ENCODE measurements around the gene DCN.

DCN gene

GRCh38 chr12:91183551-91183950 is 934 bp upstream of the DCN start:
- no peak for DNase-seq

DNA sequence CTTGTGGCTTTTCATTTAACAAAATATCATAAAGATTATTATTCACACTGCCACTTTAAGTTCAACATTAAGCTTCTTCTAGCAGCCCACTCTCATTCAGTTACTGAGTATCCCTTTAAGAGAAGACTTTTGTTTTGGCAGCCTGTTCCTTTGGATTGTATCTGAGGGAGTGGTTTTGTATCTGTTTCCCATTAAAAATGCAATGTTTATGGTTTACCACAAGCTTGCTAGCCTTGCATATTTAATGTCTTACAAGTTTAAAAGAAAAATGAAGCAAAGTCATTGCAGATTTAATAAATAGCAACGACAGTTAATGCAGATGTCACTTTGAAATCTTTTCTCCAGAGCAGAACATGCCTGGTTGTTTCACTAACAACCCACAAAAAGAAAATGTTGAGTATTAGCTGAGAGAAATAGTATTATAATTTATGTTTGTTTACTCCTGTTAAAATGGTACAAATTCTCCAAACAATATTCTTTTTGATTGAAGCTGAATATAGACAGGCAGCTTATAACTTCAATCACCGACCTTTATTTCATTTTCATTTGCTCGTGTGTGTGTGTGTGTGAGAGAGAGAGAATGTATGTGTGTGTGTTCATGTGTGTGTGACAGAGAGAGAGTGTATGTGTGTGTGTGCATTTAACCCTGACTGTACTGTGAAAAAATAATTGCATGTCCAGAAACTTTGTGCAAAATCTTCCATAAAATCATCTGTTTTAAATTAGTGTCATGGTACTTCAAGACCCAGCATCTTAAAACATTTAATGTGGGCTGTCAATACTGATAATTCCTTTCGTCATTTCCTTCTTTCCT is 1.8 kb downstream of the DCN start:
- DNase-seq: no peak

- no peak for DNase-seq
Measured at GRCh38 chr12:91179966-91180561, 2.6 kb downstream of the DCN start.

DNA sequence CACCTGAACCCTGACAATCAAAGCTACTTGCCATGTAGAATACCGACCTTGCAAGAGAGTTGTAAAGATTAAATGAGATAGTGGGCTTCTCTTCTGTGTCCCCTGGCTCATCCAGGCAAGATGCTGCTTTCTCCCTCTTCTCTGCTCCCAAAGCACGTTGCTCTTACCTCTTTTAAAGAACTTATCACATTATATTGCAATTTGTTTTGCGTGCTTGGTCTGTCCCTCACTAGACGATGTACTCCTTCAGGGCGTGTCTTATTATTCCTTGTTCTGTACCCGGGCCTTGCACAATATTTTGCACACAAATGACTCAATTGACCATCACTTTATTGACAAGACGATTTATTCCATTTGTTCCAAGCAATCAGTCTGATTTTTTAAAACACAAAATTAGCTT is 3.3 kb downstream of the DCN start:
- no peak for DNase-seq

GRCh38 chr12:91178781-91179180 is 3.8 kb downstream of the DCN start:
- DNase-seq: no peak

DNA sequence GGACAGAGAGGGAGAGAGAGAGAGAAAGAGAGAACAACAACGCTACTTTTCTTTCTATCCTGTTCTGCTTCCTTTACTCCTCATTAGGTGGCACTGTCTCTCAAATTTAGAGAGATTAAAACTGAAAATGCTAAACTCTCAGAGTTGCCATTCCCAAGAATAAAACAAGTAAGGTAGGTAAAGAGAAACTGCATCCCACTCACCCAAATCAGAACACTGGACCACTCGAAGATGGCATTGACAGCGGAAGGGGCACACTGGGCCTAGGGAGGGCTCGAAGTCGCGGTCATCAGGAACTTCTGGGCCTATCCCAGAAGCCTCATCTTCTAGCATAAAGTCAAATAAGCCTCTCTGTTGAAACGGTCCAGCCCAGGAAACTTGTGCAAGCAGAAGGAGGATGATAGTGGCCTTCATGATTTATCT is 4.5 kb downstream of the DCN start:
- DNase-seq: no peak

GRCh38 chr12:91177381-91177780 is 5.2 kb downstream of the DCN start:
- no peak for DNase-seq

- no peak for DNase-seq
Measured at GRCh38 chr12:91176915-91177314, 5.7 kb downstream of the DCN start.

GRCh38 chr12:91176358-91176757 is 6.3 kb downstream of the DCN start:
- DNase-seq: no peak

GRCh38 chr12:91173124-91173523 is 9.5 kb downstream of the DCN start:
- no peak for DNase-seq

GRCh38 chr12:91172096-91172495 is 10.5 kb downstream of the DCN start:
- DNase-seq: no peak

GRCh38 chr12:91171476-91171875 is 11.1 kb downstream of the DCN start:
- no peak for DNase-seq

DNA sequence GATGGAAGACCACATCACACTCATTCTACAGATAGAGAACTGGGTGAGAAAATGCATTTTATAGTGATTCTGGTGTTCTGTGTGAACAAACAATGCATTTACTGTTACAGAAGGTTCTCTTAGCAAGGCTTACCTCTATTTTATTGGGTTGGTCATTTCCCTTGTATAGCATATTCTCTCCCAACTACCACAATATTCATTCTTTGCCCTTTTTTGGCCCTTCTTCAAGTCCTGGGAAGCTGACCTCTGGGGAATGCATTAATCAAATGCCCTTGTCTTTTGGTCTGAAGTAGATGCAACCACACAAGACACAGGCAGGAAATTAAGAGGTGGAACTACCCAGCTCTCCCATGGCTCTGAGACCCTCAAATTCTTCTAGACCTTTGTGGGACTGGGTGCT is 19.5 kb downstream of the DCN start:
- DNase-seq: no peak

DNA sequence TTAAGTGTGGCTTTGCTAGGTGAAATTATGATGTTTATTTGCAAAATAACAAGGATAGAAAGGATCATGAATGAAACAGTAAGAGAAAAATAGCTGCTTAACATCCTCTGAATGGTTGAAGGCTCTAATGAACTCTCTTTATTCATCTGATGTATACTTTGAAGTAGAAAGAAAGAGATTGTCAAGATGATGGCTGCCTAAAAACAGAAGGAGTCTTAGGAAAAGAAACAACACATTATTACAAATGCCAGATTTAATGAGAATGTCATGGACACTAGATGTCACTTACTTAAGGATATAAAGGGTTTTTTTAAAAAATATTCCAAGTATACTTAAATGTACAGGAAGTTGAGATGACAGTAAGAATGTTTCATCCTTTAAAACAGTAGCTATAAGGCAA is 21.6 kb downstream of the DCN start:
- DNase-seq: no peak

DNA sequence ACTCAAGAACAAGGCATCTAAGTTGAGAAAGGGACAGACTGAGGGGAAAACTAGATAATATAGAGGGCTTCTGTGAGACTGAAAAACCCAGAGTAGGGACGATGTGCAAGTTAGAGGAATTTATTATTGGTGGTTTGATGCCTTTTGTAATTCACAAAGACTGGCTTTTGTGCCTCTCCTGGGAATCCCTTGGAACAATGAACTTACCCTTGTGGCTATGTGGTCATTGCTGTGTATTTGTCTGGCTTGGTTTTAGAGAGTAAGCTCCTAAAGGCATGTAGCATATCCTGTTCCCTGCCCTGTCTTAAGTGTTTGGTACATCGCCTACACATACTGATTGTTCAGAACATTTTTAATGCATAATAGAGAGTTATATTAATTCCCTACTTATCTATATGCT is 26.6 kb downstream of the DCN start:
- no peak for DNase-seq

- DNase-seq: no peak
Measured at GRCh38 chr12:91154131-91154530, 28.5 kb downstream of the DCN start.

DNA sequence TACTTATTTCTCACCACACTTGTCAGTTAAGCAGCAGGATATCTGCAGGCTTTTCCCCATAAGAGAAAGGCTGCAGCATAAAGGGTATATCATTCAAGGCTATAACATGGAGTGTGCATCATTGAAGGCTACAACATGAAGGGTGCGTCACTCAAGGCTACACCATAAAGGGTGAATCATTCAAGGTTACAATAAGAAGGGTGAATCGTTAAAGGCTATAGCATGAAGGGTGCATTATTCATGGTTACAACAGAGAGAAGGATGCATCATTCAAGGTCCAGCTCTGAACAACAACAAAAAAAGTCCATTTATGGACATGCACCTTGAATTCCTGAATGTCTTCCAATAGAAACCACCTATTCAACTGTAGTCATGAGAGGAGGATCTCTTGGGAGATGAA is 38.6 kb downstream of the DCN start:
- DNase-seq: no peak

- no peak for DNase-seq
Measured at GRCh38 chr12:91143206-91143605, 39.4 kb downstream of the DCN start.

DNA sequence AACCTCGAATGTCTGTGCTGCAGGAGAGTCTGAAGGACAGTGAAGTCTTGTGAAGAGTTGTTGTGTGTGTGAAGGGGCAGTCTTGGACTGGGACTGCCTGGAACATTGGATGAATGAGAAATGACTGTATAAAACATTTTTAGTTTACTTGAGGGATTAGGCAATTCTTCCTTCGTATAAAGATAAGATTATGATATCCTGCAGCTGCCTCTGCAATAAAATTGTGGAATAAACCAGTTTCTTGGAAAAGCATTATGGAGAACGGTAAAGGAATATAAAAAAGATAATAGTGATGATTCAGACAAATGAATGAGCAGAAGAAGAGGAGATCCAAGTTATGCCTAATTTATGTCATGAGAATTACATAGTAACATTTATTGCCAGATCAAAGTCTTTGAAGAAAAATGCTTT is 40.4 kb downstream of the DCN start:
- DNase-seq: no peak

- DNase-seq: no peak
Measured at GRCh38 chr12:91140026-91140931, 42.3 kb downstream of the DCN start.

- no peak for DNase-seq
Measured at GRCh38 chr12:91139286-91139685, 43.3 kb downstream of the DCN start.

GRCh38 chr12:91138337-91138920 is 44.2 kb downstream of the DCN start:
- DNase-seq: no peak

DNA sequence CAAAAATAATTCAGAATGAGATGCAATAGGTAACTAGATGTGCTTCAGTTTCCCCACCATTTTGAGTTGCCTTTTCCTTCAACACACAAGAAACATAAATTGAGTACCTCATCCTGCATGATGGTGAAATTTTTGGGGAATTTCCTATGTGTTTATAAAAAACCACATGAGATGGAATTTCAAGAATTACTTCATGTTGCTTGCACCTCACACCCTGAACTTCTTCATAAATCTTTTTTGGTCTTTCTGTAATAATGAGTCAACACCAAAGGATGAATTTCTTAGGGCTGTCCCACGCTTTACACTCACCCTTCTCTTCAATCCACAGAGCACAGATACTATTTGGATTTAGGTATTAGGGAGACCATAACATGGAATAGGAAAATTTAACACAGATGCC is 48.7 kb downstream of the DCN start:
- no peak for DNase-seq
